Caki2 (cell line): Measurements from ENCODE around the gene ATP2B2. TPM values are rescaled to one million over a fixed set of nuclear protein-coding genes. Genes with fewer than 3 reads are reported as not detected.

Experiments used
- DNase-seq: peaks from one replicate; pipeline ENCODE4 v3.0.0-alpha.2; 2015; ENCODE audit warnings: low read depth
- in situ Hi-C: cut with HindIII; loops from 2 replicates; pipeline ENCODE4 v1.10.0; 2016; ENCODE audit warnings: low sequenced_read_pairs, low pct_unique_long_range_greater_than_20kb, mixed read lengths
- total RNA-seq: library from RNA; depleted of rRNA; stranded (reverse); fragments of >200 nt; shearing (Covaris generic); gene quantifications from 2 replicates; pipeline ENCODE4 v1.2.3, GENCODE V29; 2014; ENCODE audit warnings: low replicate concordance

The ATP2B2 gene
- total RNA-seq, 1 experiment from 2014 or later = not detected

DNA sequence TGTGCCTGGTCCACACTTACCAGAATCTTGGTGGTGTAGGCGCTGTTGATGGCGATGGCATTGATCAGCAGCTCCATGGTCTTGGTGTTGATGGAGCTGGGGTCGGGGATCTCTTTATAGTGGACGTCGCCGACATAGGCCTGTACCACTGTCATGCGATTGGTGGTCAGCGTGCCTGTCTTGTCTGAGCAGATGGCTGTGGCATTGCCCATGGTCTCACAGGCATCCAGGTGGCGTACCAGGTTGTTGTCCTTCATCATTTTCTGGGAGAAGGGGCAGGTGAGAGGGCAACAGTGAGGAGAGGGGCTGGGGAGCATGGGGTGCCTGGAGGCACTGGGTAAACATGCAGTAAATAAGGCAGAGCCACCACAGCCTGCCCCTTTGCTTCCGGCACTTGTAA, 133.6 kb downstream of the ATP2B2 start:
- in situ Hi-C loops = no loop called here

GRCh38 chr3:10371167-10371566, 134.2 kb downstream of the ATP2B2 start:
- DNase-seq = no peak
- in situ Hi-C loops = no loop called here

More for the DNA sequence above, 133.6 kb downstream of the ATP2B2 start:
- no peak for DNase-seq

DNA sequence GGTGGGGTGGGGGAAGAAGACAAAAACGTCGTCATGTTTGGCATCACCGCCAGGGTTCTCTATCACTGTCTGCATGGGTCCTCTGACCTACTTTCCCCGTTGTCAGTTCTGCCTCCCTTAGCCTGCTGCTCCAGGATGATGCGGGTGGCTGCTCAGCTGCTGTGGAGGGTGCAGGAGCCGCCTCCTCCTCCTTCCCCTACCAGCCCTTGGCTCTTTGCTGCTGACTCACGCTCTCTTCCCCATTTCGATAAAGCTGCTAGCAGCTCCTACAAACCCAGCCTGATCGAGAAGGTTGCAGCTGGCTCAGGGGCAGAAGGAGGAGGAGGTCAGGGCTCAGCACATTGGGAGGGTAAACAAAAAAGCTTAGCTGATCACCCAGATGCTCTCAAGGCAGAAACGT, 135.0 kb downstream of the ATP2B2 start:
- peak; percentile 70 for DNase-seq
- in situ Hi-C loops = no loop called here

GRCh38 chr3:10368512-10368911, 136.9 kb downstream of the ATP2B2 start:
- in situ Hi-C loops = no loop called here
- DNase-seq = no peak

GRCh38 chr3:10367506-10367905, 137.9 kb downstream of the ATP2B2 start:
- DNase-seq = no peak
- in situ Hi-C loops = no loop called here

GRCh38 chr3:10366651-10367101, 138.7 kb downstream of the ATP2B2 start:
- in situ Hi-C loops = no loop called here
- peak; percentile 73 for DNase-seq

- no peak for DNase-seq
- in situ Hi-C loops = no loop called here
Measured at GRCh38 chr3:10365791-10366190, 139.6 kb downstream of the ATP2B2 start.

DNA sequence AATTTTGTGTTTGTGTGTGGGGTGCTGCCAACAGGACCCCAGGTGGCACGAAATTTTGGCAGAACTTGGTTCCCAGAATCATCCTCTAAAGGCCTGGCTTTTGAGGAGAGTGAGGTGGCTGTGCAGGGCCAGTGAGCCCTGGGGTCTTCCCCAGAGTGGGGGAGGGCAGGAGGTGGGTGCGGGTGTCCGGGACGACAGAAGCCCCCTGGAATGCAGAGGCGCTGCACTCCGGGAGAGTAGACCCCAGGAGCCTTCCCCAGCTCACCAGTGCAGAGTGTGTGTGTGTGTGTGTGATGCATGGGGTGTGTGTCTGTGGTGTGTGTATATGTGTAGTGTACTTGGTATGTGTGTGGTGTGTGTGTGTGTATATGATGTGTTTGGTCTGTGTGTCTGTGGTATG, 140.1 kb downstream of the ATP2B2 start:
- no peak for DNase-seq
- in situ Hi-C loops = no loop called here

- DNase-seq = no peak
- in situ Hi-C loops = no loop called here
Measured at GRCh38 chr3:10364806-10365205, 140.6 kb downstream of the ATP2B2 start.

GRCh38 chr3:10363935-10364334, 141.5 kb downstream of the ATP2B2 start:
- no peak for DNase-seq
- in situ Hi-C loops = no loop called here

- in situ Hi-C loops = no loop called here
- DNase-seq = no peak
Measured at GRCh38 chr3:10361375-10361774, 144.0 kb downstream of the ATP2B2 start.

- in situ Hi-C loops = no loop called here
- DNase-seq = no peak
Measured at GRCh38 chr3:10360478-10360877, 144.9 kb downstream of the ATP2B2 start.

DNA sequence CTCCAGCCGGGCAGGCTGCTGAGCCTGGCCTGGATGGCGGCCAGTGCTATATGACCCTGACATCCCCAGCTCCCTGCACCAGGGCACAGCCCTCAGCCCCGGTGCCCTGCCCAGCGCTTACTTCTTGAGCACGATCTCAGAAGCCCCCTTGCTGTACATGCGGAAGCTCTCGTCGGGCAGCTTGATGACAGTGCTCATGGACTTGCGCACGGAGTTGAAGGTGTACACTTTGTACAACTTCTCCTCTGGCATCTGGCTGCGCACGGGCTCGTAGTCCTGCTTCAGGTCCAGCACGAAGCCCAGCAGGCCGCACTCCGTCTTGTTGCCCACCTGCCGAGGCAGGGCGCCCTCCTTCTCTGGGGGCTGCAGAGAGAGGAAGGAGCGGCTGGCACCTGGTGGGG, 145.6 kb downstream of the ATP2B2 start:
- no peak for DNase-seq
- in situ Hi-C loops = no loop called here

- no peak for DNase-seq
- in situ Hi-C loops = no loop called here
Measured at GRCh38 chr3:10358309-10358980, 146.9 kb downstream of the ATP2B2 start.

GRCh38 chr3:10357592-10358308, 147.6 kb downstream of the ATP2B2 start:
- in situ Hi-C loops = no loop called here

GRCh38 chr3:10357095-10357494, 148.3 kb downstream of the ATP2B2 start:
- in situ Hi-C loops = no loop called here
- no peak for DNase-seq

More at GRCh38 chr3:10357592-10358308, 147.6 kb downstream of the ATP2B2 start:
- DNase-seq = no peak

DNA sequence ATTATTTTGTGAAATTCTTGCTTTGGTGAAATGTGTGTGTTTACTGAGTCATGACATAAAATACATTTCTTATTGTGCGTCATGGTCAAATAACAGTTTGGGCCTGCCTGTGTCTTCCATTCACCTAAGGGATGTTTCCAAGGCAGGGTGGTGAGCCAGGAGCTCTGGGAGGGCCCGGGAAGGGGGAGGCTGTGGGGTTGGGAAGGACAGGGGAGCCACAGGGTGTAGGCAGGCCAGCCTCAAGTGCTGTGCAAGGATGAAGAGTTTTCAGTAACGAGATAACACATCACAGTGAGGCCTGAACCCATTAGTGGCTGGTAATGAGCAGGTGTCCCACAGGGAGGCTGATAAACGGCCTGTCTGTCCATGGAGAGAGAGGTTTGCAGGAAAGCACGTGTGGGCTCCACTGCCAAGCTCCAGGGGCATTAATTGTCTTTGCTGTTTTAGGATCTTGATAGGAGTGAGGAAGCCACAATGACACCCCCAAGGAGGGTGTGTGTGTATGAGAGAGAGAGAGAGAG, 148.9 kb downstream of the ATP2B2 start:
- in situ Hi-C loops = no loop called here
- DNase-seq = no peak

DNA sequence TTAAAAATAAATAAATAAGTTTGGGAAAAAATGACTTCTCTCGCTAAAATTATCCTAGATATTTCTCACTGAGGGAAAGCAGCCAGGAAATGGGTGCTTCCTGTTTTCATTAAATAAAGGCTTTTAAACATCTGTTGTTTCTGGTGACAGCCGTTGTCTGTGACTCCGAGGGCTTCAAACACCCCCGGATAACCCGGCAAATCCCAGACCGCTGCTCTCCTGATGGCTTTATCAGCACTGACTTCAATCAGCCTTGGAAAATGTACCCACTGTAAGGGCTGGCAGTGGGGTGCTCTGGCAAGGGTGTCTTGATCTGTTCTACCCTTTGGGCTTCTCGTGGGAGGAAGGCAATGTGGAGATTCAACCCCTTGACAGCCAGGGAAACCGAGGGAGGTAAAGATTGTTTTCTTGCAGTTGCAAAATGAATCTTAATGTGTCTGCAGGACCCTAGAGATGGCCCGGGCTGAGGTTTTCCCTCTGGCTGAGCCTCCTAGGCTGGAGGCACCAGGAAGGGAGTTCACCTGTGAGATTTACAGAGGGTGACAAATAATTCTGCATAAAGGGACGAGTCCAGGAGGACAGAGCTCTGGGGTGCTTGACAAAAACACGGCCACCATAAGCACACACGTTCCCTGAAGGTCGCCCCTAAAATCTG, 150.9 kb downstream of the ATP2B2 start:
- DNase-seq = no peak
- in situ Hi-C loops = no loop called here
